GM19438 (cell line): Measurements from ENCODE around the gene RBMX.

Experiments used
- ATAC-seq: cut with Tn5 transposase; IDR thresholded peaks from one replicate; pipeline ENCODE4 v1.9.1; 2021; ENCODE audit warnings: low read depth; ENCODE audit not compliant: unreplicated experiment

The RBMX gene

GRCh38 chrX:136849395-136849794 is 31.1 kb downstream of the RBMX start:
- ATAC-seq: no peak

GRCh38 chrX:136847874-136848273 is 32.7 kb downstream of the RBMX start:
- ATAC-seq: no peak

GRCh38 chrX:136839196-136839595 is 41.3 kb downstream of the RBMX start:
- no peak for ATAC-seq

- ATAC-seq: no peak
Observed at GRCh38 chrX:136835761-136836160, 44.8 kb downstream of the RBMX start.

- no peak for ATAC-seq
Observed at GRCh38 chrX:136829413-136829812, 51.1 kb downstream of the RBMX start.

GRCh38 chrX:136828830-136829229 is 51.7 kb downstream of the RBMX start:
- no peak for ATAC-seq

- no peak for ATAC-seq
Observed at GRCh38 chrX:136827026-136827425, 53.5 kb downstream of the RBMX start.

GRCh38 chrX:136825771-136826170 is 54.8 kb downstream of the RBMX start:
- ATAC-seq: no peak
